A549 (cell line): Measurements from ENCODE around the gene RASGEF1C. TPM values are rescaled to one million over a fixed set of nuclear protein-coding genes. Genes with fewer than 3 reads are reported as not detected.
"Not testable (repeated sequence)": the region's sequence is repeated elsewhere in the genome, so short reads cannot be mapped to it uniquely, and the experiment has no call there.

Experiments
- ATAC-seq, 2 experiments: fragments of 200-7000 bp in 1 of 2; fragments of >200 bp in 1 of 2; cut with Nextera tagmentation in 1 of 2; cut with Tn5 transposase in 1 of 2; 3 replicates each; pipeline versions ENCODE4 v1.8.0 to v1.9.1; 2018 to 2020; ENCODE audit warnings: mild to moderate bottlenecking in 1 of 2, moderate library complexity in 1 of 2
- CTCF ChIA-PET: fragments of 300-600 bp; sonication (Branson Sonifier 250); formaldehyde crosslinking; extraction: SDS; loops from one replicate; lab custom pipeline; 2021; ENCODE audit warnings: antibody characterized with exemption, inconsistent platforms; lab: Yijun Ruan, JAX
- POLR2A ChIA-PET: fragments of 350-600 bp; formaldehyde crosslinking; extraction: SDS; loops from one replicate; lab custom pipeline; 2021; ENCODE audit warnings: antibody characterized with exemption, inconsistent platforms; lab: Yijun Ruan, JAX
- DNase-seq, 2 experiments: peaks; one replicate each; pipeline versions ENCODE4 v3.0.0 to v3.0.0-alpha.2; 2011 to 2016; ENCODE audit warnings: low read depth in 1 of 2, low spot score in 1 of 2
- FAIRE-seq: peaks from 2 replicates; lab custom pipeline; 2011; peaks lifted over from hg19 to GRCh38; lab: Jason Lieb, UNC
- H3K27ac ChIP-seq, 2 experiments: fragments of >200 bp; sonication (Bioruptor Twin); formaldehyde crosslinking; 3 replicates each; pipeline ENCODE4 v1.5.1; 2016 to 2017
- H3K4me1 ChIP-seq: fragments of >200 bp; sonication (Bioruptor Twin); formaldehyde crosslinking; 3 replicates; pipeline ENCODE4 v1.6.1; 2016
- H3K4me2 ChIP-seq: fragments of >200 bp; sonication (Bioruptor Twin); formaldehyde crosslinking; 3 replicates; pipeline ENCODE4 v1.6.1; 2016
- H3K4me3 ChIP-seq: fragments of >200 bp; sonication (Bioruptor Twin); formaldehyde crosslinking; 3 replicates; pipeline ENCODE4 v1.5.1; 2016
- H3K9me3 ChIP-seq: fragments of >200 bp; sonication (Bioruptor Twin); formaldehyde crosslinking; 3 replicates; pipeline ENCODE4 v1.6.1; 2016
- BCL3 ChIP-seq: fragments of >200 bp; sonication (Bioruptor Twin); formaldehyde crosslinking; IDR thresholded peaks from 3 replicates; pipeline ENCODE4 v1.6.1; 2016
- EHF ChIP-seq: fragments of 250-450 bp; sonication (Bioruptor Pico); IDR thresholded peaks from 2 replicates; pipeline ENCODE4 v1.5.0; 2020; ENCODE audit warnings: mild to moderate bottlenecking
- EHMT2 ChIP-seq: fragments of 200-600 bp; sonication (generic); IDR thresholded peaks from 2 replicates; pipeline ENCODE4 v1.6.1; 2016; ENCODE audit warnings: antibody characterized with exemption, low read depth, mild to moderate bottlenecking, moderate library complexity
- ELK1 ChIP-seq: fragments of 150-350 bp; IDR thresholded peaks from 2 replicates; pipeline ENCODE4 v1.6.1; 2014; ENCODE audit warnings: low read depth, mild to moderate bottlenecking, low read length
- FOSB ChIP-seq: fragments of 250-450 bp; sonication (Bioruptor Pico); IDR thresholded peaks from 2 replicates; pipeline ENCODE4 v1.5.0; 2020; ENCODE audit warnings: mild to moderate bottlenecking, moderate library complexity
- FOSL2 ChIP-seq, 2 experiments: fragments of 450-650 bp in 1 of 2; fragments of >200 bp in 1 of 2; sonication (Bioruptor Twin) in 1 of 2; formaldehyde crosslinking; IDR thresholded peaks; 2 replicates each; pipeline versions ENCODE4 v1.5.0 to v1.6.1; 2016 to 2020; ENCODE audit warnings: mild to moderate bottlenecking in 1 of 2, moderate library complexity in 1 of 2
- HOXA7 ChIP-seq: fragments of 250-450 bp; sonication (Bioruptor Pico); IDR thresholded peaks from 2 replicates; pipeline ENCODE4 v1.5.0; 2020; ENCODE audit warnings: mild to moderate bottlenecking, moderate library complexity
- JUN ChIP-seq, 2 experiments: fragments of >200 bp; sonication (Bioruptor Twin); formaldehyde crosslinking; IDR thresholded peaks; 2 replicates in 1 of 2; 3 replicates in 1 of 2; pipeline ENCODE4 v1.6.1; 2016 to 2017
- KDM1A ChIP-seq: fragments of 200-600 bp; sonication (generic); IDR thresholded peaks from 2 replicates; pipeline ENCODE4 v1.6.1; 2016; ENCODE audit warnings: low read depth, mild to moderate bottlenecking
- MYC ChIP-seq: IDR thresholded peaks from 2 replicates; pipeline ENCODE4 v1.6.1; 2012; ENCODE audit warnings: mild to moderate bottlenecking, inconsistent platforms, low read length, improper control_type of control experiment, borderline replicate concordance
- POLR2AphosphoS2 ChIP-seq: conservative IDR thresholded peaks from 2 replicates; pipeline ENCODE4 v1.6.1; 2012; ENCODE audit warnings: low read length, improper control_type of control experiment, inconsistent platforms
- RAD21 ChIP-seq, 2 experiments: fragments of >200 bp in 1 of 2; sonication (Bioruptor Twin) in 1 of 2; formaldehyde crosslinking in 1 of 2; IDR thresholded peaks in 1 of 2; conservative IDR thresholded peaks in 1 of 2; 2 replicates in 1 of 2; 3 replicates in 1 of 2; pipeline ENCODE4 v1.6.1; 2012 to 2018; ENCODE audit warnings: inconsistent platforms in 1 of 2
- RNF2 ChIP-seq: fragments of 200-600 bp; sonication (generic); IDR thresholded peaks from 2 replicates; pipeline ENCODE4 v1.6.1; 2016; ENCODE audit warnings: low read depth, mild to moderate bottlenecking, antibody characterized with exemption, moderate library complexity, borderline replicate concordance
- SMC3 ChIP-seq: fragments of >200 bp; sonication (Bioruptor Twin); formaldehyde crosslinking; IDR thresholded peaks from 3 replicates; pipeline ENCODE4 v1.6.1; 2018; ENCODE audit warnings: inconsistent platforms
- TP53 ChIP-seq: fragments of 250-450 bp; sonication (Bioruptor Pico); IDR thresholded peaks from 2 replicates; pipeline ENCODE4 v1.5.0; 2021; ENCODE audit warnings: mild to moderate bottlenecking, moderate library complexity
- ZFP36 ChIP-seq: fragments of 450-650 bp; IDR thresholded peaks from 2 replicates; pipeline ENCODE4 v1.6.1; 2014; ENCODE audit warnings: borderline replicate concordance; ENCODE audit not compliant: partially characterized antibody
- ZNF302 ChIP-seq: fragments of 250-450 bp; sonication (Bioruptor Pico); IDR thresholded peaks from 2 replicates; pipeline ENCODE4 v1.9.0; 2021; ENCODE audit warnings: inconsistent platforms, mild to moderate bottlenecking, moderate library complexity
- WGBS: methylation state at CpG from one replicate; pipeline ENCODE4 v1.1.6; 2017; ENCODE audit errors: missing lambda C conversion rate; 5-methylcytosine and 5-hydroxymethylcytosine counted together
- polyA plus RNA-seq, 4 experiments: library from polyadenylated mRNA; depleted of rRNA in 3 of 4; stranded (reverse); fragments of >200 nt; fragmentation: RNase III in 1 of 4; extraction: RNeasy Plus Mini Kit Qiagen cat#74134 plus additional on column Dnase treatment in 1 of 4; gene quantifications; 2 replicates in 3 of 4; 3 replicates in 1 of 4; pipeline ENCODE4 v1.2.3, GENCODE V29; 2011 to 2017
- TF ChIP-seq, protein P1 (sequence below): fragments of >200 bp; sonication (Bioruptor Twin); formaldehyde crosslinking; IDR thresholded peaks from 3 replicates; pipeline ENCODE4 v1.5.1; 2016
- TF ChIP-seq, protein P2 (sequence below): fragments of 250-450 bp; sonication (Bioruptor Pico); IDR thresholded peaks from 2 replicates; pipeline ENCODE4 v1.5.0; 2020; ENCODE audit warnings: low read depth, mild to moderate bottlenecking, moderate library complexity
- TF ChIP-seq, protein P3 (sequence below): IDR thresholded peaks from 2 replicates; pipeline ENCODE4 v1.6.1; 2012

The RASGEF1C gene
- polyA plus RNA-seq, 2 of the 4 experiments (the other 2 are of a cell fraction) = 0.12 TPM; not detected in 1

GRCh38 chr5:180090098-180090768, 118.8 kb downstream of the RASGEF1C start (continued):
- no peak for TF ChIP-seq BCL3
- TF ChIP-seq MYC = 0 out of 2 replicates have a peak, but pooled peaks have one; percentile 27
- TF ChIP-seq, protein P1, sequence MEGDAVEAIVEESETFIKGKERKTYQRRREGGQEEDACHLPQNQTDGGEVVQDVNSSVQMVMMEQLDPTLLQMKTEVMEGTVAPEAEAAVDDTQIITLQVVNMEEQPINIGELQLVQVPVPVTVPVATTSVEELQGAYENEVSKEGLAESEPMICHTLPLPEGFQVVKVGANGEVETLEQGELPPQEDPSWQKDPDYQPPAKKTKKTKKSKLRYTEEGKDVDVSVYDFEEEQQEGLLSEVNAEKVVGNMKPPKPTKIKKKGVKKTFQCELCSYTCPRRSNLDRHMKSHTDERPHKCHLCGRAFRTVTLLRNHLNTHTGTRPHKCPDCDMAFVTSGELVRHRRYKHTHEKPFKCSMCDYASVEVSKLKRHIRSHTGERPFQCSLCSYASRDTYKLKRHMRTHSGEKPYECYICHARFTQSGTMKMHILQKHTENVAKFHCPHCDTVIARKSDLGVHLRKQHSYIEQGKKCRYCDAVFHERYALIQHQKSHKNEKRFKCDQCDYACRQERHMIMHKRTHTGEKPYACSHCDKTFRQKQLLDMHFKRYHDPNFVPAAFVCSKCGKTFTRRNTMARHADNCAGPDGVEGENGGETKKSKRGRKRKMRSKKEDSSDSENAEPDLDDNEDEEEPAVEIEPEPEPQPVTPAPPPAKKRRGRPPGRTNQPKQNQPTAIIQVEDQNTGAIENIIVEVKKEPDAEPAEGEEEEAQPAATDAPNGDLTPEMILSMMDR = peak; percentile 92

GRCh38 chr5:180089628-180090027, 119.4 kb downstream of the RASGEF1C start:
- H3K4me1 ChIP-seq, FAIRE-seq, DNase-seq, ATAC-seq, H3K9me3 ChIP-seq: not testable (repeated sequence)
- peak overlapping the region; percentile 49 for H3K4me3 ChIP-seq
- peak overlapping the region; percentile 78 for H3K4me2 ChIP-seq
- POLR2A ChIA-PET = interaction anchor here (0.7 to 1.0 kb wide), 3 partner anchors 11 to 206 kb away, joined by 3 read pairs; no protein-coding TSS in a partner anchor
- WGBS = 88% methylated on average over 18 of the region's 18 CpGs
- peak overlapping the region in 1 of 2 experiments; percentile 87; a peak in 2 of 6 replicates for H3K27ac ChIP-seq
- CTCF ChIA-PET = interaction anchor here (0.7 to 5.1 kb wide), 8 partner anchors 9 to 339 kb away, joined by 3 to 73 read pairs (median 4); no protein-coding TSS in a partner anchor

GRCh38 chr5:180088561-180088960, 120.5 kb downstream of the RASGEF1C start:
- 92% methylated on average over 6 of the region's 8 CpGs for WGBS

More at GRCh38 chr5:180088561-180088960, 120.5 kb downstream of the RASGEF1C start:
- ChIA-PET CTCF (interaction anchor here (5.1 kb wide), 1 partner anchor 9 kb away, joined by 73 read pairs; no protein-coding TSS in a partner anchor), POLR2A (no interaction called here)
- Histone ChIP-seq H3K9me3 (no peaks in the 10 kb centered on the region), H3K27ac (no peak overlapping the region), H3K4me3 (no peak overlapping the region), H3K4me2 (no peak overlapping the region), H3K4me1 (peaks cover 4% of the 10 kb centered on the region; the same call in 2 of the 3 replicates)
- DNase-seq (no peak), ATAC-seq (no peak), FAIRE-seq (no peak)
- TF ChIP-seq HOXA7 (CRISPR knock-in tag) (no peak), RAD21 (conservative IDR thresholded peaks at IDR 0.05 in 1 of 2, IDR thresholded peaks at IDR 0.05 in 1 of 2) (no peak), EHMT2 (no peak), SMC3 (no peak), ELK1 (no peak), TP53 (no peak), JUN (IDR thresholded peaks at IDR 0.05) (no peak), FOSL2 (IDR thresholded peaks at IDR 0.05) (no peak), FOSL2 (CRISPR knock-in tag; IDR thresholded peaks at IDR 0.05) (no peak), FOSB (CRISPR knock-in tag) (no peak), POLR2AphosphoS2 (no peak), ZNF302 (no peak), MYC (no peak), RNF2 (no peak), KDM1A (no peak), EHF (CRISPR knock-in tag) (no peak), ZFP36 (no peak)
- TF ChIP-seq, protein P2, sequence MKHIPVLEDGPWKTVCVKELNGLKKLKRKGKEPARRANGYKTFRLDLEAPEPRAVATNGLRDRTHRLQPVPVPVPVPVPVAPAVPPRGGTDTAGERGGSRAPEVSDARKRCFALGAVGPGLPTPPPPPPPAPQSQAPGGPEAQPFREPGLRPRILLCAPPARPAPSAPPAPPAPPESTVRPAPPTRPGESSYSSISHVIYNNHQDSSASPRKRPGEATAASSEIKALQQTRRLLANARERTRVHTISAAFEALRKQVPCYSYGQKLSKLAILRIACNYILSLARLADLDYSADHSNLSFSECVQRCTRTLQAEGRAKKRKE (CRISPR knock-in tag) = no peak
- TF ChIP-seq, protein P3, sequence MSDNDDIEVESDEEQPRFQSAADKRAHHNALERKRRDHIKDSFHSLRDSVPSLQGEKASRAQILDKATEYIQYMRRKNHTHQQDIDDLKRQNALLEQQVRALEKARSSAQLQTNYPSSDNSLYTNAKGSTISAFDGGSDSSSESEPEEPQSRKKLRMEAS = no peak
